HCT116 (cell line): ENCODE results near the gene CADPS2. TPM values are rescaled to one million over a fixed set of nuclear protein-coding genes. Genes with fewer than 3 reads are reported as not detected.

Experiments used
- ATAC-seq: fragments of 200-7000 bp; cut with Tn5 transposase; 2 replicates; pipeline ENCODE4 v1.9.1; 2020; ENCODE audit warnings: mild to moderate bottlenecking, moderate library complexity
- BruUV-seq: library from RNA; stranded (reverse); fragments of 400-500 nt; replicated peaks from 2 replicates; lab custom pipeline; 2021; lab: Mats Ljungman, UMichigan
- CTCF ChIA-PET: fragments of 300-600 bp; sonication (Branson Sonifier 250); formaldehyde crosslinking; loops from one replicate; lab custom pipeline; 2021; ENCODE audit warnings: antibody characterized with exemption; lab: Charles Lee
- POLR2A ChIA-PET: fragments of 300-600, 350-600 bp; sonication (Branson Sonifier 250); formaldehyde crosslinking; loops from one replicate; lab custom pipeline; 2021; ENCODE audit warnings: antibody characterized with exemption; lab: Charles Lee
- RAD21 ChIA-PET, 2 experiments: fragments of 300-600 bp; sonication (Branson Sonifier 250); formaldehyde crosslinking; loops; one replicate each; lab custom pipeline; 2023; ENCODE audit warnings: low total read pairs in 2 of 2; ENCODE audit not compliant: uncharacterized antibody in 2 of 2, unreplicated experiment in 2 of 2, low non-redundant PET in 1 of 2; lab: Charles Lee
- DNase-seq: peaks from one replicate; pipeline ENCODE4 v3.0.0-alpha.2; 2010; ENCODE audit warnings: low read depth, low spot score
- H2AFZ ChIP-seq: fragments of 200-600 bp; shearing (Covaris generic), sonication (generic); 2 replicates; pipeline ENCODE4 v1.6.1; 2017; ENCODE audit warnings: low read depth, mixed run types, mixed read lengths, antibody characterized with exemption, low read length; ENCODE audit not compliant: poor library complexity, severe bottlenecking
- H3K27ac ChIP-seq: 2 replicates; pipeline ENCODE4 v1.5.1; 2012; ENCODE audit warnings: low read depth, low read length
- H3K27me3 ChIP-seq: fragments of 200-600 bp; sonication (generic); 2 replicates; pipeline ENCODE4 v1.6.1; 2016; ENCODE audit warnings: mixed run types, low read length, mixed read lengths; ENCODE audit not compliant: insufficient read depth
- H3K36me3 ChIP-seq, 2 experiments: fragments of 200-500 bp in 1 of 2; fragments of 200-600 bp in 1 of 2; sonication (Bioruptor generic) in 1 of 2; sonication (generic) in 1 of 2; 2 replicates each; pipeline versions ENCODE4 v1.5.1 to v1.6.1; 2014 to 2016; ENCODE audit warnings: low read length in 2 of 2, inconsistent platforms in 1 of 2, mixed read lengths in 1 of 2, mixed run types in 1 of 2; ENCODE audit not compliant: insufficient read depth in 2 of 2, control insufficient read depth in 1 of 2
- H3K4me1 ChIP-seq, 2 experiments: fragments of 200-600 bp in 1 of 2; sonication (generic) in 1 of 2; 2 replicates each; pipeline versions ENCODE4 v1.5.1 to v1.6.1; 2012 to 2017; ENCODE audit warnings: low read length in 2 of 2, inconsistent platforms in 1 of 2, mild to moderate bottlenecking in 1 of 2, mixed read lengths in 1 of 2, mixed run types in 1 of 2, moderate library complexity in 1 of 2; ENCODE audit not compliant: insufficient read depth in 2 of 2, control insufficient read depth in 1 of 2
- H3K4me2 ChIP-seq: fragments of 200-600 bp; sonication (generic); 2 replicates; pipeline ENCODE4 v1.6.1; 2017; ENCODE audit warnings: mixed run types, low read length, mixed read lengths
- H3K4me3 ChIP-seq, 2 experiments: fragments of 200-600 bp in 1 of 2; sonication (generic) in 1 of 2; replicated peaks in 1 of 2; 2 replicates each; pipeline ENCODE4 v1.5.1; 2011 to 2016; ENCODE audit warnings: low read length in 2 of 2, control low read depth in 1 of 2, low read depth in 1 of 2, mild to moderate bottlenecking in 1 of 2, mixed read lengths in 1 of 2, mixed run types in 1 of 2
- H3K79me2 ChIP-seq: fragments of 200-600 bp; sonication (generic); 2 replicates; pipeline ENCODE4 v1.6.1; 2017; ENCODE audit warnings: mild to moderate bottlenecking, mixed run types, low read length, moderate library complexity, mixed read lengths; ENCODE audit not compliant: insufficient read depth
- H3K9ac ChIP-seq: fragments of 200-600 bp; sonication (generic); 2 replicates; pipeline ENCODE4 v1.6.1; 2016; ENCODE audit warnings: low read length, mixed read lengths
- H3K9me2 ChIP-seq: fragments of 200-600 bp; sonication (generic), shearing (Covaris generic); 2 replicates; pipeline ENCODE4 v1.6.1; 2017; ENCODE audit warnings: mixed run types, mild to moderate bottlenecking, moderate library complexity; ENCODE audit not compliant: insufficient read depth
- H3K9me3 ChIP-seq, 2 experiments: fragments of 200-500 bp in 1 of 2; fragments of 200-600 bp in 1 of 2; sonication (Bioruptor generic) in 1 of 2; sonication (generic) in 1 of 2; 2 replicates each; pipeline ENCODE4 v1.6.1; 2014 to 2017; ENCODE audit warnings: low read length in 2 of 2, mixed read lengths in 2 of 2, inconsistent platforms in 1 of 2, low read depth in 1 of 2, mild to moderate bottlenecking in 1 of 2, mixed run types in 1 of 2, moderate library complexity in 1 of 2; ENCODE audit not compliant: control insufficient read depth in 1 of 2, insufficient read depth in 1 of 2
- H4K20me1 ChIP-seq: fragments of 200-600 bp; sonication (generic), shearing (Covaris generic); 2 replicates; pipeline ENCODE4 v1.6.1; 2017; ENCODE audit warnings: mixed run types, mild to moderate bottlenecking, moderate library complexity; ENCODE audit not compliant: insufficient read depth
- ATF3 ChIP-seq: IDR thresholded peaks from 2 replicates; pipeline ENCODE4 v1.6.1; 2012
- CBX3 ChIP-seq: IDR thresholded peaks from 2 replicates; pipeline ENCODE4 v1.6.1; 2012; ENCODE audit warnings: low read depth
- CEBPB ChIP-seq: IDR thresholded peaks from 2 replicates; pipeline ENCODE4 v1.6.1; 2012; ENCODE audit warnings: low read depth
- EGR1 ChIP-seq: IDR thresholded peaks from 2 replicates; pipeline ENCODE4 v1.6.1; 2012; ENCODE audit warnings: low read depth
- EZH2 ChIP-seq: fragments of 200-600 bp; sonication (generic); IDR thresholded peaks from 2 replicates; pipeline ENCODE4 v1.6.1; 2017; ENCODE audit warnings: antibody characterized with exemption, mixed run types
- JUND ChIP-seq: IDR thresholded peaks from 2 replicates; pipeline ENCODE4 v1.6.1; 2012
- MAX ChIP-seq: IDR thresholded peaks from 2 replicates; pipeline ENCODE4 v1.6.1; 2012
- POLR2AphosphoS5 ChIP-seq: IDR thresholded peaks from 2 replicates; pipeline ENCODE4 v1.6.1; 2011; ENCODE audit warnings: mild to moderate bottlenecking, low read depth, low read length, moderate library complexity
- SIN3A ChIP-seq: IDR thresholded peaks from 2 replicates; pipeline ENCODE4 v1.6.1; 2012; ENCODE audit warnings: low read depth
- SRF ChIP-seq: IDR thresholded peaks from 2 replicates; pipeline ENCODE4 v1.6.1; 2012; ENCODE audit warnings: low read depth
- YY1 ChIP-seq: IDR thresholded peaks from 2 replicates; pipeline ENCODE4 v1.6.1; 2011; ENCODE audit warnings: low read length, low read depth, moderate library complexity, mild to moderate bottlenecking; ENCODE audit not compliant: insufficient replicate concordance; ENCODE audit errors: extremely low read depth
- ZBTB33 ChIP-seq: IDR thresholded peaks from 2 replicates; pipeline ENCODE4 v1.6.1; 2011; ENCODE audit warnings: mild to moderate bottlenecking, low read length, moderate library complexity; ENCODE audit not compliant: insufficient replicate concordance; ENCODE audit errors: extremely low read depth
- intact Hi-C: fragments of 100-400 bp; cut with micrococcal nuclease; formaldehyde crosslinking; loops from 2 replicates; pipeline ENCODE4 v1.10.0; 2022
- total RNA-seq: library from RNA; stranded (reverse); gene quantifications from one replicate; pipeline ENCODE4 v1.2.1, GENCODE V29; 2021; ENCODE audit not compliant: unreplicated experiment

The CADPS2 gene
- total RNA-seq, 1 experiment from 2014 or later: 7.5 TPM

GRCh38 chr7:122429926-122430325, 456.3 kb downstream of the CADPS2 start:
- TF ChIP-seq ATF3: no peak
- no peak for TF ChIP-seq SRF
- TF ChIP-seq SIN3A: no peak
- TF ChIP-seq YY1: no peak
- TF ChIP-seq CBX3: no peak
- no peak for TF ChIP-seq EGR1
- TF ChIP-seq MAX: no peak
- no peak for TF ChIP-seq POLR2AphosphoS5
- TF ChIP-seq JUND: no peak
- TF ChIP-seq ZBTB33: no peak
- no peak for TF ChIP-seq CEBPB
- no peak for TF ChIP-seq EZH2
- Histone ChIP-seq H4K20me1 (no peaks in the 10 kb centered on the region), H3K9ac (no peak overlapping the region), H3K4me3 (no peak overlapping the region), H3K4me2 (no peak overlapping the region), H3K4me1 (no peaks in the 10 kb centered on the region), H3K79me2 (no peaks in the 10 kb centered on the region), H3K9me2 (no peaks in the 10 kb centered on the region), H3K9me3 (no peaks in the 10 kb centered on the region), H3K27me3 (no peaks in the 10 kb centered on the region), H3K36me3 (no peaks in the 10 kb centered on the region), H2AFZ (no peak overlapping the region), H3K27ac (no peak overlapping the region)
- intact Hi-C loops: no loop called here
- DNase-seq (no peak), ATAC-seq (no peak)
- ChIA-PET RAD21 (no interaction called here), CTCF (no interaction called here), POLR2A (no interaction called here)
- BruUV-seq: no TSS peak
